NCI-H187 treated with DMSO at 0.1 percent for 48 hours (cell line): ENCODE measurements around the gene IKZF3.
"Not testable (repeated sequence)": the region's sequence is repeated elsewhere in the genome, so short reads cannot be mapped to it uniquely, and the experiment has no call there.

Source experiments
- DNase-seq: peaks from one replicate; lab custom pipeline; 2025; lab: John Stamatoyannopoulos, UW

The IKZF3 gene

GRCh38 chr17:39739885-39740356 is 124.2 kb downstream of the IKZF3 start:
- no peak for DNase-seq

GRCh38 chr17:39738983-39739884 is 124.9 kb downstream of the IKZF3 start:
- DNase-seq = peak; percentile 42

GRCh38 chr17:39738568-39738901 is 125.6 kb downstream of the IKZF3 start:
- no peak for DNase-seq

GRCh38 chr17:39737760-39738567 is 126.1 kb downstream of the IKZF3 start, which contains the start of gene GRB7:
TSS of gene GRB7 (plus strand) at chr17:39737938. CDS start at chr17:39742302, 4,364 bp downstream.
- peak; percentile 57 for DNase-seq

GRCh38 chr17:39737206-39737759 is 126.8 kb downstream of the IKZF3 start:
- no peak for DNase-seq

GRCh38 chr17:39736319-39737165 is 127.6 kb downstream of the IKZF3 start:
- DNase-seq = no peak

GRCh38 chr17:39735882-39736281 is 128.2 kb downstream of the IKZF3 start:
- DNase-seq = no peak

GRCh38 chr17:39732586-39732985 is 131.5 kb downstream of the IKZF3 start:
- DNase-seq = no peak

- DNase-seq = peak; percentile 6
These were observed 133.8 kb downstream of the IKZF3 start, which contains the start of gene MIEN1 for GRCh38 chr17:39730095-39730921. TSS of gene MIEN1 (minus strand) at chr17:39730532. CDS start at chr17:39730495, 37 bp downstream.

GRCh38 chr17:39729280-39729851 is 134.7 kb downstream of the IKZF3 start:
- no peak for DNase-seq

- no peak for DNase-seq
These were observed 136.6 kb downstream of the IKZF3 start for GRCh38 chr17:39727556-39727955.

GRCh38 chr17:39726617-39727016 is 137.5 kb downstream of the IKZF3 start:
- DNase-seq = no peak

- not testable (repeated sequence) for DNase-seq
These were observed 138.2 kb downstream of the IKZF3 start for GRCh38 chr17:39725923-39726322.

- DNase-seq = no peak
These were observed 139.4 kb downstream of the IKZF3 start for GRCh38 chr17:39724731-39725130.

GRCh38 chr17:39722965-39723848 is 140.9 kb downstream of the IKZF3 start:
- no peak for DNase-seq

- DNase-seq = no peak
These were observed 142.0 kb downstream of the IKZF3 start for GRCh38 chr17:39722104-39722503.

- DNase-seq = no peak
These were observed 144.4 kb downstream of the IKZF3 start for GRCh38 chr17:39719563-39720355.

- DNase-seq = no peak
These were observed 146.5 kb downstream of the IKZF3 start for GRCh38 chr17:39717660-39718059.
